K562 (cell line): ENCODE results near the gene DSC1. TPM values are rescaled to one million over a fixed set of nuclear protein-coding genes. Genes with fewer than 3 reads are reported as not detected.

Experiments
- ATAC-seq: fragments of 200-7000 bp; cut with Tn5 transposase; 3 replicates; pipeline ENCODE4 v1.9.1; 2020; ENCODE audit warnings: moderate library complexity
- BruUV-seq: library from RNA; stranded (reverse); fragments of 400-500 nt; replicated peaks from 2 replicates; lab custom pipeline; 2021; lab: Mats Ljungman, UMichigan
- CTCF ChIA-PET: fragments of 300-600 bp; formaldehyde crosslinking; extraction: SDS; loops from one replicate; lab custom pipeline; 2021; ENCODE audit warnings: low intra/inter-chr PET ratio; lab: Yijun Ruan, JAX
- POLR2A ChIA-PET: fragments of 300-600, 350-650 bp; sonication (Branson Sonifier 250); formaldehyde crosslinking; extraction: SDS; loops from one replicate; lab custom pipeline; 2021; ENCODE audit warnings: antibody characterized with exemption, inconsistent platforms; lab: Yijun Ruan, JAX
- DNase-seq, 4 experiments: peaks; one replicate each; pipeline versions ENCODE4 v3.0.0 to v3.0.0-alpha.2; 2011 to 2018; ENCODE audit warnings: low spot score in 3 of 4, mixed read lengths in 3 of 4; ENCODE audit errors: extremely low read depth in 1 of 4
- FAIRE-seq: peaks from 2 replicates; lab custom pipeline; 2011; peaks lifted over from hg19 to GRCh38; lab: Jason Lieb, UNC
- H2AFZ ChIP-seq: 2 replicates; pipeline ENCODE4 v1.6.0; 2011; ENCODE audit warnings: low read depth, low read length, control low read depth, inconsistent platforms
- H3K27ac ChIP-seq: fragments of 200-600 bp; 3 replicates; pipeline ENCODE4 v1.8.0; 2011; ENCODE audit warnings: low read depth, mild to moderate bottlenecking, control low read depth, inconsistent platforms, low read length, moderate library complexity, mixed read lengths; ENCODE audit errors: extremely low read depth
- H3K27me3 ChIP-seq, 2 experiments: fragments of 300-600 bp in 1 of 2; 2 replicates in 1 of 2; 3 replicates in 1 of 2; pipeline versions ENCODE4 v1.6.0 to v1.8.0; 2011; ENCODE audit warnings: inconsistent platforms in 2 of 2, low read length in 2 of 2, mild to moderate bottlenecking in 1 of 2, mixed read lengths in 1 of 2, moderate library complexity in 1 of 2; ENCODE audit not compliant: control insufficient read depth in 2 of 2, insufficient read depth in 2 of 2
- H3K36me3 ChIP-seq: fragments of 300-600 bp; 3 replicates; pipeline ENCODE4 v1.8.0; 2011; ENCODE audit warnings: mild to moderate bottlenecking, low read length, inconsistent platforms; ENCODE audit not compliant: control insufficient read depth, insufficient read depth
- H3K4me1 ChIP-seq, 2 experiments: fragments of 200-600 bp in 1 of 2; replicated peaks in 1 of 2; 2 replicates in 1 of 2; 3 replicates in 1 of 2; pipeline versions ENCODE4 v1.5.1 to v1.8.0; 2011; ENCODE audit warnings: inconsistent platforms in 2 of 2, low read length in 2 of 2, mild to moderate bottlenecking in 1 of 2, mixed read lengths in 1 of 2, moderate library complexity in 1 of 2; ENCODE audit not compliant: control insufficient read depth in 2 of 2, insufficient read depth in 2 of 2
- H3K4me2 ChIP-seq: 2 replicates; pipeline ENCODE4 v1.6.1; 2011; ENCODE audit warnings: low read length, control low read depth, inconsistent platforms, mixed read lengths; ENCODE audit not compliant: insufficient read depth
- H3K4me3 ChIP-seq: fragments of 200-600 bp; sonication (generic), shearing (Covaris generic); 2 replicates; pipeline ENCODE4 v1.5.1; 2016; ENCODE audit warnings: control low read depth, inconsistent platforms
- H3K79me2 ChIP-seq: fragments of 200-600 bp; 3 replicates; pipeline ENCODE4 v1.8.0; 2011; ENCODE audit warnings: low read length, inconsistent platforms; ENCODE audit not compliant: control insufficient read depth, insufficient read depth
- H3K9ac ChIP-seq, 2 experiments: 2 replicates each; pipeline versions ENCODE4 v1.6.0 to v1.6.1; 2011; ENCODE audit warnings: low read depth in 2 of 2, low read length in 2 of 2, control low read depth in 1 of 2, inconsistent platforms in 1 of 2, mild to moderate bottlenecking in 1 of 2, mixed read lengths in 1 of 2; ENCODE audit not compliant: insufficient read depth in 1 of 2
- H3K9me1 ChIP-seq: one replicate; pipeline ENCODE4 v1.6.0; 2011; ENCODE audit warnings: inconsistent platforms, mild to moderate bottlenecking, low read length, moderate library complexity; ENCODE audit not compliant: control insufficient read depth, insufficient read depth
- H3K9me3 ChIP-seq: replicated peaks from 2 replicates; pipeline ENCODE4 v1.5.1; 2011; ENCODE audit warnings: low read depth, low read length, inconsistent platforms; ENCODE audit not compliant: control insufficient read depth, insufficient read depth
- H4K20me1 ChIP-seq: replicated peaks from 2 replicates; pipeline ENCODE4 v1.6.1; 2011; ENCODE audit warnings: low read length, inconsistent platforms, mixed read lengths; ENCODE audit not compliant: control insufficient read depth, insufficient read depth
- DPF2 ChIP-seq: fragments of 450-650 bp; IDR thresholded peaks from 2 replicates; pipeline ENCODE4 v1.6.1; 2016
- POLR2AphosphoS2 ChIP-seq: IDR thresholded peaks from 2 replicates; pipeline ENCODE4 v1.6.1; 2012; ENCODE audit warnings: low read length, improper control_type of control experiment
- STAG1 ChIP-seq: sonication (generic); formaldehyde crosslinking; IDR thresholded peaks from 2 replicates; pipeline ENCODE4 v1.5.0; 2020; ENCODE audit warnings: missing genetic modification reagents, borderline replicate concordance
- SUPT5H ChIP-seq: fragments of 450-650 bp; IDR thresholded peaks from 2 replicates; pipeline ENCODE4 v1.6.1; 2016
- TAL1 ChIP-seq: fragments of 450-650 bp; IDR thresholded peaks from 2 replicates; pipeline ENCODE4 v1.6.1; 2016; ENCODE audit warnings: mild to moderate bottlenecking
- ZNF384 ChIP-seq: IDR thresholded peaks from 2 replicates; pipeline ENCODE4 v1.6.1; 2012; ENCODE audit warnings: low read depth, low read length, improper control_type of control experiment
- WGBS: fragments of 100-300 bp; shearing (Covaris generic); methylation state at CpG from one replicate; pipeline ENCODE4 v1.1.6; 2016; ENCODE audit warnings: low coverage, mixed read lengths; ENCODE audit not compliant: insufficient coverage; ENCODE audit errors: missing lambda C conversion rate; 5-methylcytosine and 5-hydroxymethylcytosine counted together
- in situ Hi-C: fragments of 300-500 bp; cut with MboI; formaldehyde crosslinking; loops from 4 replicates; pipeline ENCODE4 v1.15.0; 2018; ENCODE audit warnings: inconsistent platforms, mixed read lengths
- intact Hi-C: fragments of 100-400 bp; cut with micrococcal nuclease; formaldehyde crosslinking; loops from 2 replicates; pipeline ENCODE4 v1.14.2; 2022
- polyA plus RNA-seq, 8 experiments: library from polyadenylated mRNA; depleted of rRNA in 4 of 8; stranded (reverse) in 5 of 8; unstranded in 3 of 8; fragments of >200 nt; fragmentation: Nextera tagmentation in 2 of 8; fragmentation: Illumina TruSeq in 1 of 8; extraction: Ambion mirVana in 2 of 8; extraction: Trizol in 1 of 8; gene quantifications; 2 replicates each; pipeline versions ENCODE4 v1.2.1 to v1.2.3, GENCODE V29; 2011 to 2014; ENCODE audit warnings: inconsistent platforms in 1 of 8, missing spikeins in 1 of 8
- total RNA-seq, 7 experiments: library from RNA; depleted of rRNA in 6 of 7; stranded (reverse); fragments of >200 nt in 6 of 7; fragmentation: Illumina TruSeq in 2 of 7; extraction: Trizol in 2 of 7; gene quantifications; 2 replicates each; pipeline versions ENCODE4 v1.2.1 to v1.2.3, GENCODE V29; 2011 to 2021; ENCODE audit warnings: low replicate concordance in 1 of 7
- TF ChIP-seq, protein P1 (sequence below): IDR thresholded peaks from 2 replicates; pipeline ENCODE4 v1.6.1; 2016; ENCODE audit warnings: missing genetic modification characterization, missing compliant biosample characterization

DSC1 gene
- total and polyA plus RNA-seq, 9 of the 15 experiments (the other 6 are each of a cell fraction or from before 2014, with no cell fraction given) = 0.04 to 0.07 (median 0.05) TPM; not detected in 4

DNA sequence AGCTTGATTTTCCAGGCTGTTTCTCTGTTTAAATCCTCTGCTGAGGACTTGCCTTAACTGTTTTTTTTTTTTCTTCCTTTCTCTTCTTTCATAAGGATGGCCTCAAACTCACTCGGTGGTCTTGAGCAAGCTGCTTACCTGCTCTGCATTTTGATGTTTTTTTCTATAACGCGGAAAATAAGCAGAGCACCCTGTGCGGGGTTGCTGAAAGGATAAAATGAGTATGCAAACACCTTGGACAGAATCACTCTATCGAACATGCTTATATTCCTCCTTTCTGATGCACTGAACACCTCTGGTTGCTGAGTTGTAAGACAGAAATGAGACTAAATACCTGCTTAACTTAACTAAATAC lies 41.1 kb upstream of the DSC1 start:
- FAIRE-seq (no peak), ATAC-seq (no peak), DNase-seq (no peak)
- Histone ChIP-seq H3K4me1 (peaks cover 4 to 6% of the 10 kb centered on the region in 2 experiments; a peak in 3 of 5 replicates), H3K9me3 (no peaks in the 10 kb centered on the region), H2AFZ (no peak overlapping the region), H4K20me1 (no peaks in the 10 kb centered on the region), H3K4me3 (no peak overlapping the region), H3K36me3 (no peaks in the 10 kb centered on the region), H3K27ac (peak overlapping the region; percentile 61; the same call in 1 of the 3 replicates), H3K4me2 (peak overlapping the region; percentile 6; the same call in 1 of the 2 replicates), H3K9me1 (no peaks in the 10 kb centered on the region), H3K9ac (no peak overlapping the region), H3K79me2 (no peaks in the 10 kb centered on the region), H3K27me3 (no peaks in the 10 kb centered on the region)
- WGBS = 16% methylated on average over 5 of the region's 5 CpGs
- BruUV-seq = no TSS peak
- TF ChIP-seq DPF2 = 0 out of 2 replicates have a peak, but pooled peaks have one; percentile 42
- TF ChIP-seq STAG1 (CRISPR knock-in tag) = no peak
- TF ChIP-seq, protein P1, sequence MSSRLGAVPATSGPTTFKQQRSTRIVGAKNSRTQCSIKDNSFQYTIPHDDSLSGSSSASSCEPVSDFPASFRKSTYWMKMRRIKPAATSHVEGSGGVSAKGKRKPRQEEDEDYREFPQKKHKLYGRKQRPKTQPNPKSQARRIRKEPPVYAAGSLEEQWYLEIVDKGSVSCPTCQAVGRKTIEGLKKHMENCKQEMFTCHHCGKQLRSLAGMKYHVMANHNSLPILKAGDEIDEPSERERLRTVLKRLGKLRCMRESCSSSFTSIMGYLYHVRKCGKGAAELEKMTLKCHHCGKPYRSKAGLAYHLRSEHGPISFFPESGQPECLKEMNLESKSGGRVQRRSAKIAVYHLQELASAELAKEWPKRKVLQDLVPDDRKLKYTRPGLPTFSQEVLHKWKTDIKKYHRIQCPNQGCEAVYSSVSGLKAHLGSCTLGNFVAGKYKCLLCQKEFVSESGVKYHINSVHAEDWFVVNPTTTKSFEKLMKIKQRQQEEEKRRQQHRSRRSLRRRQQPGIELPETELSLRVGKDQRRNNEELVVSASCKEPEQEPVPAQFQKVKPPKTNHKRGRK = peak; percentile 41; the same call in 1 of the 2 replicates
- TF ChIP-seq SUPT5H = no peak
- TF ChIP-seq ZNF384 = 0 out of 2 replicates have a peak, but pooled peaks have one; percentile 15
- TF ChIP-seq TAL1 = peak; percentile 33; the same call in 1 of the 2 replicates
- no peak for TF ChIP-seq POLR2AphosphoS2
- POLR2A ChIA-PET = no interaction called here
- intact Hi-C loops = no loop called here
- in situ Hi-C loops = no loop called here
- CTCF ChIA-PET = no interaction called here
